NCI-H2107 treated with DMSO at 0.1 percent for 48 hours (cell line): ENCODE results near the gene MEF2C.

Experiments used
- DNase-seq: peaks from one replicate; lab custom pipeline; 2025; ENCODE audit not compliant: unreplicated experiment; lab: John Stamatoyannopoulos, UW

The MEF2C gene

GRCh38 chr5:88830567-88830966 lies 52.4 kb downstream of the MEF2C start:
- no peak for DNase-seq

- no peak for DNase-seq
Measured at GRCh38 chr5:88829775-88830174, 53.2 kb downstream of the MEF2C start.

- DNase-seq: no peak
Measured at GRCh38 chr5:88829054-88829453, 53.9 kb downstream of the MEF2C start.

- no peak for DNase-seq
Measured at GRCh38 chr5:88827997-88828396, 55.0 kb downstream of the MEF2C start.

- no peak for DNase-seq
Measured at GRCh38 chr5:88826646-88827585, 56.1 kb downstream of the MEF2C start.

GRCh38 chr5:88825584-88826315 lies 57.2 kb downstream of the MEF2C start:
- no peak for DNase-seq

- no peak for DNase-seq
Measured at GRCh38 chr5:88824892-88825583, 57.9 kb downstream of the MEF2C start.

GRCh38 chr5:88824141-88824540 lies 58.8 kb downstream of the MEF2C start:
- no peak for DNase-seq

- DNase-seq: no peak
Measured at GRCh38 chr5:88823201-88823600, 59.8 kb downstream of the MEF2C start.

- no peak for DNase-seq
Measured at GRCh38 chr5:88821161-88821560, 61.8 kb downstream of the MEF2C start.

- no peak for DNase-seq
Measured at GRCh38 chr5:88820581-88820980, 62.4 kb downstream of the MEF2C start.

- no peak for DNase-seq
Measured at GRCh38 chr5:88819301-88819999, 63.5 kb downstream of the MEF2C start.

GRCh38 chr5:88818296-88818695 lies 64.7 kb downstream of the MEF2C start:
- no peak for DNase-seq

- DNase-seq: no peak
Measured at GRCh38 chr5:88816195-88816594, 66.8 kb downstream of the MEF2C start.

GRCh38 chr5:88815050-88815789 lies 67.8 kb downstream of the MEF2C start:
- no peak for DNase-seq

GRCh38 chr5:88813805-88814575 lies 69.0 kb downstream of the MEF2C start:
- no peak for DNase-seq

GRCh38 chr5:88813244-88813643 lies 69.7 kb downstream of the MEF2C start:
- DNase-seq: no peak

- DNase-seq: no peak
Measured at GRCh38 chr5:88808153-88808552, 74.8 kb downstream of the MEF2C start.

GRCh38 chr5:88807327-88807726 lies 75.7 kb downstream of the MEF2C start:
- DNase-seq: no peak

GRCh38 chr5:88806338-88806737 lies 76.6 kb downstream of the MEF2C start:
- DNase-seq: no peak
